SK-N-MC (cell line): ENCODE data around the gene POPDC3.

Experiments used
- EZH2 ChIP-seq: fragments of 200-600 bp; sonication (generic); IDR thresholded peaks from one replicate; pipeline ENCODE4 v1.6.1; 2017; ENCODE audit warnings: antibody characterized with exemption
- POLR2AphosphoS5 ChIP-seq: IDR thresholded peaks from 2 replicates; pipeline ENCODE4 v1.6.1; 2012; ENCODE audit warnings: mild to moderate bottlenecking, low read depth, low read length, borderline replicate concordance

DNA sequence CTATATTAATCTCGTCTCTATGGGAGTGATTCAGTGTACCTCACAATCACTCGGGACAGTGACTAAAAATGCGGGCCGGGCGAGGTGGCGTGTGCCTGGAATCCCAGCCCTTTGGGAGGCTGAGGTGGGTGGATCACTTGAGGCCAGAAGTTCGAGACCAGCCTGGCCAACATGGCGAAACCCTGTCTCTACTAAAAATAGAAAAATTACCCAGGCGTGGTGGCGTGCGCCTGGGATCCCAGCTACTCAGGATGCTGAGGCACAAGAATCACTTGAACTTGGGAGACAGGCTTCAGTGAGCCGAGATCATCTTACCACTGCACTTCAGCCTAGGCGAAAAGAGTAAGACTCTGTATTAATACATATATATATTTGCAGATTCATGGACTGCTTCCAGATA, 17.4 kb downstream of the POPDC3 start:
- no peak for TF ChIP-seq EZH2
- no peak for TF ChIP-seq POLR2AphosphoS5
